Neural progenitor cell (in vitro differentiated cells): ENCODE data around the gene OR5H14.
"Not testable (repeated sequence)": the region's sequence is repeated elsewhere in the genome, so short reads cannot be mapped to it uniquely, and the experiment has no call there.

Source experiments
- EZH2 ChIP-seq: fragments of 200-600 bp; sonication (generic); IDR thresholded peaks from 2 replicates; pipeline ENCODE4 v1.6.1; 2017; ENCODE audit warnings: antibody characterized with exemption, mild to moderate bottlenecking, moderate library complexity
- EZH2phosphoT487 ChIP-seq: fragments of 200-600 bp; sonication (generic); IDR thresholded peaks from 2 replicates; pipeline ENCODE4 v1.6.1; 2017; ENCODE audit warnings: antibody characterized with exemption
- TF ChIP-seq, protein P1 (sequence below): fragments of 200-600 bp; sonication (generic); IDR thresholded peaks from 2 replicates; pipeline ENCODE4 v1.5.1; 2017; ENCODE audit warnings: antibody characterized with exemption, mild to moderate bottlenecking

DNA sequence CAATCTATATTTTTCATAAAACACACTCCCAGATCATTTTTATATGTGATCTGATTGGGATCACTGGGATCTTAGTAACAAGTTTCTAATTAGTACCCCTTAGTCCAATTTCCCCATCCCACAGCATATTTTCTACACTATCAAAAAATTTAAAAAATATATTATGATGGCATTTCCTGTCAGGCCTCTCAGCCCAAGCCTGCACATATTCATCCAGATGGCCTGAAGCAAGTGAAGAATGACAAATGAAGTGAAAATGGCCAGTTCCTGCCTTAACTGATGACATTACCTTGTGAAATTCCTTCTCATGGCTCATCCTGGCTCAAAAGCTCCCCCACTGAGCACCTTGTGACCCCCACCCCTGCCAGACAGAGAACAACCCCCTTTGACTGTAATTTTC is 43.6 kb downstream of the OR5H14 start:
- TF ChIP-seq, protein P1, sequence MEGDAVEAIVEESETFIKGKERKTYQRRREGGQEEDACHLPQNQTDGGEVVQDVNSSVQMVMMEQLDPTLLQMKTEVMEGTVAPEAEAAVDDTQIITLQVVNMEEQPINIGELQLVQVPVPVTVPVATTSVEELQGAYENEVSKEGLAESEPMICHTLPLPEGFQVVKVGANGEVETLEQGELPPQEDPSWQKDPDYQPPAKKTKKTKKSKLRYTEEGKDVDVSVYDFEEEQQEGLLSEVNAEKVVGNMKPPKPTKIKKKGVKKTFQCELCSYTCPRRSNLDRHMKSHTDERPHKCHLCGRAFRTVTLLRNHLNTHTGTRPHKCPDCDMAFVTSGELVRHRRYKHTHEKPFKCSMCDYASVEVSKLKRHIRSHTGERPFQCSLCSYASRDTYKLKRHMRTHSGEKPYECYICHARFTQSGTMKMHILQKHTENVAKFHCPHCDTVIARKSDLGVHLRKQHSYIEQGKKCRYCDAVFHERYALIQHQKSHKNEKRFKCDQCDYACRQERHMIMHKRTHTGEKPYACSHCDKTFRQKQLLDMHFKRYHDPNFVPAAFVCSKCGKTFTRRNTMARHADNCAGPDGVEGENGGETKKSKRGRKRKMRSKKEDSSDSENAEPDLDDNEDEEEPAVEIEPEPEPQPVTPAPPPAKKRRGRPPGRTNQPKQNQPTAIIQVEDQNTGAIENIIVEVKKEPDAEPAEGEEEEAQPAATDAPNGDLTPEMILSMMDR, result not testable (repeated sequence)
- TF ChIP-seq EZH2phosphoT487, EZH2: not testable (repeated sequence)
